SH-SY5Y (cell line): Measurements from ENCODE around the gene GRIK2.

ENCODE experiments used
- GATA2 ChIP-seq: IDR thresholded peaks from 2 replicates; pipeline ENCODE4 v1.6.1; 2011; ENCODE audit warnings: mild to moderate bottlenecking, low read depth, low read length
- GATA3 ChIP-seq: IDR thresholded peaks from 2 replicates; pipeline ENCODE4 v1.6.1; 2011; ENCODE audit warnings: low read depth, mild to moderate bottlenecking, low read length, moderate library complexity

DNA sequence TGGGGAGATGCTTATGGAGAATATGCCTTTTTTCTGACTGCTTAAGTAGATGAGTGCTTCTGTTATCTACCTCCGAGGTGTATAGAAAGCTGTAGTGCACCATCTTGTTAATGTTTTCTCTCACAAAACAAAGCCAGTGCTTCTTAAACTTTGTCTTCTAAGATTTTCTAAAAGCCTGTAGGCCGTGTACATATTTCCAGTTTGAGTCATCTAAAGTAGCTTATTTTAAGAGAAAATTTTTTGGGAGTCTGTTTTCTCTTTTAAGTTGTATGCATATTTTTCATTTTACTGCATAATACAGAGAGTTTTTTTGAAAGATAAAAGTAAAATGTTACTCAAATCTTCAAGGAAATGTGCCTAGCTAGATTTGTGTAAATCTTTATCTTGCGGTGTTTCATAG, 151.7 kb downstream of the GRIK2 start:
- TF ChIP-seq GATA2 (no peak), GATA3 (no peak)
